GM21390 (cell line): ENCODE data around the gene XXYLT1.
"Not testable (repeated sequence)": the region's sequence is repeated elsewhere in the genome, so short reads cannot be mapped to it uniquely, and the experiment has no call there.

Source experiments
- ATAC-seq: cut with Tn5 transposase; IDR thresholded peaks from one replicate; pipeline ENCODE4 v1.9.1; 2021; ENCODE audit not compliant: unreplicated experiment

The XXYLT1 gene

DNA sequence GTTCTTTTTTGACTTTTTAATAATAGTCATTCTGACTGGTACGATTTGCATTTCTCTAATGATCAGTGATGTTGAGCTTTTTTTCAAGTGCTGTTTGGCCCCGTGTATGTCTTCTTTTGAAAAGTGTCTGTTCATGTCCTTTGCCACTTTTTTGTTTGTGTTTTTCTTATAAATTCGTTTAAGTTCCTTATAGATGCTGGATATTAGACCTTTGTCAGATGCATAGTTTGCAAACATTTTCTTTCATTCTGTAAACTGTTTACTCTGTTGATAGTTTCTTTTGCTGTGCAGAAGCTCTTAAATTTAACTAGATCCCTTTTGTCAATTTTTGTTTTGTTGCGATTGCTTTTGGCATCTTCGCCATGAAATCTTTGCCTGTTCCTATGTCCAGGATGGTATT, 220.7 kb downstream of the XXYLT1 start:
- ATAC-seq: not testable (repeated sequence)

DNA sequence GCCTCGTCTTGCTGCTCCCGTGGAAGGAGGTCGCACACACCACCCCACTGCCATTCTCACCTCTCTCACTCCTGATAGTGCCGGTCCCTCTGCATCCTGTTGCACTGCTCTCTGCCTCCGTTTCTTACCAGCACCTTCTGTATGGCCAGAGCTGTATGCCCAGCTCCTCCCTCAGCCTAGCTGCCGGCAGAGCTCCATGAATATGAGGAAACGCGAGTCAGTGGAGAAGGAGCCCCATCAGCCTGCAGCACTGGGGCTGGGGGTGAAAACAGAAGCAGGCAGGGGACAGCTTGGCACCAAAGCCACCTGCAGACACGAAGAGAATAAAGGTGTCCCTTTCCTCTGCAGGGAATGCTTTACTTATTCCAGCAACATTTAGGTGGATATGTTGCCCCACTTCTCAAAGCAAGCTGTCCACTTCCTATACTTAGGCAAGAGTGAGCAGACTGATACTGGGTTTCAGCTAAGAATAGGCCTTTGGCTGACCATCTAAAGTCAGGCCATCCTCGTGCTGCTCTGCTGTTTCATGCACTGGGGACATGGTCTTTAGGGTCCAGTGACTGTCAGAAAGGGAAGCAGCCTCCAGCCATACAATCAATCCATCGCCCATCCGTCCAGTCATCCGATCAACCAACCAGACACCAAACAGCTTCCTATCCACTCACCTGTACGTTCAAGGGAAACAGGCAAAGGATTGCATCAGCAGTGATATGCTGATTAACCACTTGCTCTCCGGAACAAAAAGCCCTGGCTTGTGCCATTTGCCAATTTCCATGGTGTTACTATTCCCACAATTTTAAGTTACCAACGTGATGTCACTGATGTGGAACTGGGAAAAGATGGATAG, 222.7 kb downstream of the XXYLT1 start:
- ATAC-seq: no peak

DNA sequence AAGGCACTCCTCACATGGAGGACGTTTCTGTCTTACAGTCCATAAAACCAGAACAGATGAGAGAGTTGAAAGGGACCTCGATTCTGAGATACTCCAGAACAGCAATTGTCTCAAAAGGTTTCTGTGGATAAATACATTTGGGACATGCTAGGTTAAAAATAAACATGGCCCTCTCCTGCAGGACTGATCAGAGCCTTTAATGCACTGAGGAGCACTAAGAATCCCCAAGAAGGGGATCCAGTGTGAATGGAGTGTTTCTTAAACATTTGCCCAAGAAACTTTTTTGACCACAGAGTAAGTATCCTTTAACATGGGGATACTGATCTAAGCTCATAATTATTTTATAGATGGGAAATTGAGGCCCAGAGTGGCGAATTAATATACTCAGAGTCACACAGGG, 223.4 kb downstream of the XXYLT1 start:
- ATAC-seq: no peak

DNA sequence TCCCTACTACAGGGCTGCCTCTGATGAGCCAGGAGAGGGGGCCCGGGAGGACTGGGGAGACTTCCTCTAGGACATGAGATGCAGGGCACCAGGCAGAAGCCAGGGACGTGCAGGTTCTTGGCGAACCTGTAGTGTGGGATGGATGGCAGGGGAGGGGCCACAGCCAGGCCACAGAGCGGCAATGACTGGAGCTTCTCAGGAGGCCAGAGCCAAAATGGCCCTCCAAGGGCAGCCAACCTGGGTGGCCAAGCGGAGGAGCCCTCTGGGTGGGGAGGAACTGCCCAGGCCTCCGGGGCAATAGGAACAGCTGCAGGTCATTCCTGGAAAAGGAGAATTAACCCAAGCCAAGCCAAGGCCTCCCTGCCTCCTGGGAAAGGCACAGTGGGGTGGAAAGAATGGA, 224.5 kb downstream of the XXYLT1 start:
- no peak for ATAC-seq

DNA sequence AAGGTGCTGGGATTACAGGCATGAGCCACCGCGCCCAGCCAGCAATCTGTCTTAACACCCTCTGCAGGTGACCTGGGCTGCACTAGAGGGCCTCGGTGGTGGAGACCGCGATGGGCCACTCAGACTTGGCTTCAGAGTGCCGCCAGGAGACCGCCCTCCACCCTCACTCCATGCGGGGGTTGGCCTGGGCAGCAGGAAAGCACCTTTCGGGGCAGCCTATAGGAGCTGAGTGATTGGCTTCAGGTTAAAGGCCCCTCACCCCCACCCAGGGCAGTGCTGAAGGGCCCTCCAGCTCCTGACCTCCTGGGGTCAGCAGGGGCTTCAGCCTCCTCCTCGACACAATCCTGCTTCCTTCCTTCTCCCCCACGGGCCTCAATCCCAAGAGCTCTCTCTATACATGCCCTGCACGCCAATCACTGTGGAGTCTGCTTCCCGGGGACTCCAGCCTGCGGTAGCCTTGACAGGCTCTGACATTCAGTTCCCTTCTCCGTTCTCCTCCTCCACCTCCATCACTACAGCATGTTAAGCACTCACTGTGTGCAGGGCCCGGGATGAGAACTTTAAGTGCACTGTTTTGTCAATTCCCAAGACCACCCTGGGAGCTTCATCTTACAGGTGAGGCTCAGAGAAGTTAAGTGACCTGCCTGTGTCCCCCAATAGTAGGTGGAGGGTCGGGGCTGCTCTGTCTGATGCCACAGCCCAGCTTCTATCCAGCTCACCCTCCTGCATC, 225.3 kb downstream of the XXYLT1 start:
- ATAC-seq: no peak

DNA sequence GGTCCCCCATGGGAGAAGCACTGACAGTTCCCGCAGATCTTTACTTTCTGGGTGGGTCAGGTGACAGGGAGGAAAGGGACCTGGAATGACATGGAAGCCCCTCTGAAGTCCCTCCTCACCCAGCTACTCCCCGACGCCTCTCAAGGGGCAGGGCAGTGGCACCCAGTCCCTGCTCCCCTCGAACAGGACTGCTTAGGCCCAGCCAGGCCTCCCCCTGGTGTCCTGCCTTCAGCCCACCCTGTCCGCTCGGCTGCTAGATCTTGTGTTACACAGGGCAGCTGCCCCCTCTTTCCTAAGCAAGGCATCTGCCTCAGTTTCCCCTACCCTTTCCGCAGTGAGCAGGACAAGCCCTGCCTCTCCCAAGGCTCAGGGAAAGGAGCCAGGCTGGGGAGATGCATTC, 226.5 kb downstream of the XXYLT1 start:
- ATAC-seq: no peak

DNA sequence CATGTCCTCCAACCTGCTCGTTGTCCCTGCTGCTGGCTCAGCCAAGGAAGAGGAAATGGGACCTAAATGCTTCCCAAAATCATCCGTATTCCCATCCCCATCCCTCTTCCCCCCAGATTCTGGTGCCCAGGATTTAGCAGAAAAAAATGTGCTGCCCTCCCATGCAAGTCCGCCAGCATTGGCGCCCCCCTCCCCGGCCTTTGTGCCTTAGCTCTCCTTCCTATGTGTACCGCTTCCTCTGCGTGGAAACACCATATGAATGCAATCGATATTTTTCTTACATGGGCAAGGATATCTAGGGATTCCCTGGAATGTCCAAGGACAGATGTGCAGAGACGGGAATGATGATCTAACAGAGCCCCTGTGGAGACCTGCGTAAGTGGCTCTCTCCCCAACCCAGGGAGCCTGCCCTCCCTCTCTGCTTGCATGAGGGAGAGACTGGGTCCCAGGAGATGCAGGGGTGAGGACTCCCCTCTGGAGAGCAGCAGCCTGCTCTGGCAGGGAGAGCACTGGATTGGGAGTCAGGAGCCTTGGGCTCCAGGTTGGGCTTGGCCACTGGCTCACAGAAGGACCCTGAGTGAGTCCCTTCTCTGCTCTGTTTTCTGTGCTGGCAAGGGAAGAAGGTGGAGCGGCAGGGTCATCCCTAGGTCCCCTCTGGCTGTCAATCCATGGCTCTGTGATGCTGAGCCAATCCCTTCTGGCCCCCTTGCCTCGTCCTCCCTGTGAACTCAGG, 227.2 kb downstream of the XXYLT1 start:
- no peak for ATAC-seq

DNA sequence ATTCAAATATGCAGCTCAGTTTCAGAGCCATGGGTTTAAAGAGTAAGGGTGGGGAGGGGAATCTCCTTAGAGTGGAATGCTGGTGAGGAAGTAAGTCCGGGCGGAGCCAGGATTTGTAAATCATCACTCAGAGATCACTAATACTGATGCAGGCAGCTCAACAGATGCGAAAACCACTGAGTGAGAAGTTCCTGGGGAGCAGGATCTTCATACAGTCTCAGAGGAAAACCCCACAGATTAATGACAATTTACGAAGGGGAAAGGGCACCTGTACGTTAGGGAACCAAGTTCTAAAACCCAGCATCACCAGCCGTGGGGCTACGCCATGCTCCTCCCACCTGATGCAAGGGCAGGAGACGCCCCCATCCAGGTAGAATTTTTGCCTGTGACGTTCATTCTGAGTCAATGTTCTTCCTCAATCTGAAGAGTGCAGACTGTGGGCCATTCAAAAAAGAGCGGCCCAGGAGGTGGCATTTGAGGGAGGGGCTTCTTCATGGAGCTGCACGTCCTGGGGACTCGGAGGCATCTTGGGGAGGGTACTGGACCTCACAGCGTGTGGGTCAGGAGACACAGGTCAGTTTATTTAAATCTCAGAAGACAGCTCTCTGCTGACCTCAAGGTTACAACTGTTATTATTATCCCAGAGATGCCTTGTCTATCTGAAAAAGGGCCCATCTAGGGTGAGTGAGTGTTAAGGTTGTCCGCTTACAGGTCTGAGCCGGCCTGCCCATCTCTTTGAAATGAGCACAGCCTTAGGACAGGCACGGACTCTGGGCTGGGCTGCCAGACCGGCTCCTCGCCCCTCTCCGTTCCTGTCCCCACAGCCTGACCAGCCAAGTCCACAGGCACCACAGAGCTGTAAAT, 228.0 kb downstream of the XXYLT1 start:
- no peak for ATAC-seq

DNA sequence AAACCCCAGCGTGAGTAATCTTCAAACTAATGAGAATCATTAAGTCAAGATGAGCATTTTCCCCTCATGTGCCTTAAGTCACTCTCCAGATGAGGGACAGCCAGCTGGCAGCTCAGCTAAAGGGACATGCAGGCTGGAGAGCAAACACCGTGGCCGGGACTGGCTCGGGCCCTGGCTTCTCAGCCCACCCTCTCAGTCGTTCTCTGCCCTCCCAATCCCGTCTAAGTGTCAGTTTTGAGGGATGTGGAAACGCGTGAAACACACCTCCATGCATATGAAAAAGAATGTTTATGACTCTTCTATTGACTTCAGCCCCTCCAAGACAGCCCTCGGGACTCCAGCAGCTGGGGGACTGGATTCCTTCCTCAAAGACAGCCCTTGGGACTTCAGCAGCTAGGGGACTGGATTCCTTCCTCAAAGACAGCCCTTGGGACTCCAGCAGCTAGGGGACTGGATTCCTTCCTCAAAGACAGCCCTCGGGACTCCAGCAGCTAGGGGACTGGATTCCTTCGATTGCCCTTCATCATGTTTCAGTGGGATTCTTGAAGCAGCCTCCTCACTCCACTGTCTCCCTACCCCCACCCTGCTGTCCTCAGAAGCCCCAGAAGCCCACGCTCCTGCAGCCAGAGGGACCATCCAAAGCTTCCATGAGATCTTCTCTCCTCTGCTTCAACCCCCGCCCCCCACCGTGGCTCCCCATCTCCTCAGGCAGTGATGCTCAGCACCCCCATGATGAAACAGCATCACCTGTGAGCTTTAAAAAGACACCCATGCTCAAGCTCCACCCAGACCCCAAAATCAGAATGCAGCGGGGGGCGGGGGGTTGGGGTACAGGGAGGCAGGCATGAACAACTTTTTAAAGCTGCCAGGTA, 228.9 kb downstream of the XXYLT1 start:
- no peak for ATAC-seq

DNA sequence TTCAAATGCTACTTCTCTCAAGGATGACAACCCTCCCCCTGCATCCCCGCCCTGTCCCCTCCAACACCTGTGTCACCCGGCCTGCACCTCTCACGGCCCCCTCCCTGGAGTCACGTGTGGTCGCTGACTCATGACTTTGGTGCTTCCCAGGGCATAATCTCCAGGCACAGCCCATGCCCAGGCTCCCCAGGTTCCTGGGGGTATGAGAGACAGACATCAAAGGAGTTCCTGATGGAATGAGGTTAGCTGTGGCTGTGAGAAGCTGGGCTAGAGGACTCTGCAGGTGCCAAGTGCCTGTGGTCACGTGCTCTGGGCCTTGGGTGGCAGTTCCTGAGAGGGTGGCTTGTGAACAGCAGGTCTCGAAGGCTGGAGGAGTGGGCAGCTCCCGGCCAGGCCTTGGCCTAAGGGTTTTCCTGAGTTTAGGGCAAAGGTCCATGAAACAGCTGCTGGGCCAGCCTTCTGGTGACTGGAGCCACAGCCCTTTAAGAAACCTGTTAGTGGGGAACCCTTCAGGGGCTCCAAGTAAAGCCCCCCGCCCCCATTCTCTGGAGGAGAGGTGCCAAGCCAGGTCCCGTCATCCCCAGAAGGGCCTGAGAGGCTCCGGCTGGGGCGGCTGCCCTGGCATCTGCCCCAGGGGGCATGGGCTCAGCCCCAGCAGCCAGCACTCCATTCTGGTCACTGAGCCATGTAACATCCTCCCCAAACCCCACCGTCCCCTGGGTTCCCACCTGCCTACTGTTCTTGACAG, 230.0 kb downstream of the XXYLT1 start:
- no peak for ATAC-seq

DNA sequence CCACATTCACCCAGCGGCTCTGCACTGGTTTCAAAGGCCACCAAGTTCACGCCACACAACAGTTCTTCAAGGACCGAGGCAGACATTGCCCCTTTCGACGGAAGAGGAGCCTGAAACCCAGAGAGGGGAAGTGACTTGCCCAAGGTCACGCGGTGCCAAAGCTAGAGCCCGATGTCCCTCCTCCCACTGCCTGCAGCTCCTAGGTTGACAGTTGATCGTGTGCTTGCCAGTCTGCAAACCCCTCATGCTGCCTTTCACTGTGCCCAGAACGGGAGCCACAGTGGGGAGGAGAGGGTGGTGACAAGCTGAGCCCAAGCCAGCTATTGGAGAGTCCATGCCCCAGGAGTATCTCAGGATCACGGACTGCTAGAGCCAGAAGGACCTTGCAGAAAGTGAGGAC, 230.9 kb downstream of the XXYLT1 start:
- no peak for ATAC-seq

DNA sequence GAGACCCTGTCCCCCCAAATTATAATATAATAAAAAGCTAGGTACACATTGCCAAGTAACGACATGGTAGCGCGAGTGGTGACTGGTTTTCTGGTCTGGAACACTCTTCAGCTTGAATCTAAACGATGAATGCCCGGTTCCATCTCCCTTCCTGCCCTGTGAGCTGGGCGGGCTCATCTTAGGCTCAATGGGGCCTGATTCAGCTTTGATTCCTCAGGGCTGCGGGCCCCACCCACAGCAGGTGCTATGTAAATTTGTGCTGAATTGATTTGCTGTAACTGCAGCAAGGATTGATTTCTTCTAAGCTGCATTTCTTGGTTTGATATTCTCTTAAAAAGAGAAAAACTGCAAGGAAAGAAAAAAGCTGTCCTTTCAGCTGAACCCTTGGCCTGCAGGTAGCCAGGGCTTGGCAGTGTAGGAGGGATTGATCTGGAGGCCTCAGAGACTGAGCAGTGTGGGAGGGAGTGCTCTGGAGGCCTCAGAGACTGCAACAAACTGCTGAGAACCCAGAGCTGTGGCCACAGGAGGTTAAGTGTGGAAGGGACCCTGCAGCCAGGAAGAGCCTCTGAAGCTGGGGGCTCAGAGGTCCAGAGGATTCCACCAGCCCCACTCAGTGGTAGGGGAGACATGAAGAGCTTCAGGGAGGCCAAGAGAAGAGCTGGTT, 231.6 kb downstream of the XXYLT1 start:
- no peak for ATAC-seq

DNA sequence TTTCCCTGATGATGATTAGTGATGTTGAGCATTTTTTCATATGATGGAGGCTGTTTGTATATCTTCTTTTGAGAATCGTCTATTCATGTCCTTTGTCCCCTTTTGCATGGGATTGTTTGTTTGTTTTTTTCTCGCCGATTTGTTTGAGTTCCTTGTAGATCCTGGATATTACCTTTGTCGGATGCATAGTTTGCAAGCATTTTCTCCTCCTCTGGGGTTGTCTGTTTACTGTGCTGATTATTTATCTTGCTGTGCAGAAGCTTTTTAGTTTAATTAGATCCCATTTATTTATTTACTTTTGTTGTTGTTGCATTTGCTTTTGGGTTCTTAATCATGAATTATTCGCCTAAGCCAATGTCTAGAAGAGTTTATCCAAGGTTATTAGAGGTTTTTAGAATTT, 232.8 kb downstream of the XXYLT1 start:
- ATAC-seq: no peak

DNA sequence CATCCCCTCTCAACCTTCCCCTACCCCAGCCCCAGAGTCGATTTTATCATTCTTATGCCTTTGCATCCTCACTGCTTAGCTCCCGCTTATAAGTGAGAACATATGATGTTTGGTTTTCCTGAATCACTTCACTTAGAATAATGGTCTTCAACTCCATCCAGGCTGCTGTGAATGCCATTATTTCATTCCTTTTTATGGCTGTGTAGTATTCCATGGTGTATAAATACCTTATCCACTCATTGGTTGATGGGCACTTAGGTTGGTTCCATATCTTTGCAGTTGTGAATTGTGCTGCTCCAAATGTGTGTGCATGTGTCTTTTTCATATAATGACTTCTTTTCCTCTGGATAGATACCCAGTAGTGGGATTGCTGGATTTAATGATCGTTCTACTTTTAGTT, 233.4 kb downstream of the XXYLT1 start:
- ATAC-seq: not testable (repeated sequence)

DNA sequence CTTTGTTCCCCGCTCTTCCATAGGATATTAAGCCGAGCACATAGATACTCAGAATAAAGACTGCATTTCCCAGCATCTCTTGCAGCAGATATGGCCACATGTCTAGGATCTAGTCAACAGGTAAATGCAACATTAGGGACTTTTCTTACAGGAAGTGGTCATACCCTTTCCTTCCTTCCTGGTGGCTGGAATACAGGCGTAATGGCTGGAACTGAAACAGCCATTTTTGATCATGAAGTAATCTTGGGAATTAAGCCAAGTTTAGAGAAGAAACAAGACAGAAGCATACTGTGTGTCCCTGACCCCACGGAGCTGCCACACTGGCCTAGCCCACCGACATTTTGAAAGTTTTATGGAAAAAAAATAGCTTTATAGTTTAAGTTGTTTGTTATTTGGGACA, 234.0 kb downstream of the XXYLT1 start:
- no peak for ATAC-seq

DNA sequence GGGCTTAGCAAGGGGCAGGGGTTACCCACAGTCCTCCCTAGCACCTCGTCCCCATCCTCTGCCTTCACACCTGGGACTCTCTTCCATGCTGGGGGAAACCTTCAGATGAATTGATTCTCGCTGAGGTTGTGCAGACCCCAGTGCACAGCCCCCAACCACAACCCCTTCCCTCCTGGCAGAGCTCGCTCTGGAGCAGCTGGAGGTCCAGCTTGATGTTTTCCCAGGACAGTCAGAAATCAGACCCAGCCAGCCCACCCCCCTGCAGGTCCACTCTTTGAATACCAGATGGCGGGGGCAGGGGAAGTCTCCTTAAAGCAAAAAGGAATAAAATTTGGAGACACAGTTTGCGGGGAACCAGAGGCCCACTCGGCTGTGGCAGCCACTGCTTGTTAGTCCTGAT, 234.4 kb downstream of the XXYLT1 start:
- ATAC-seq: no peak

DNA sequence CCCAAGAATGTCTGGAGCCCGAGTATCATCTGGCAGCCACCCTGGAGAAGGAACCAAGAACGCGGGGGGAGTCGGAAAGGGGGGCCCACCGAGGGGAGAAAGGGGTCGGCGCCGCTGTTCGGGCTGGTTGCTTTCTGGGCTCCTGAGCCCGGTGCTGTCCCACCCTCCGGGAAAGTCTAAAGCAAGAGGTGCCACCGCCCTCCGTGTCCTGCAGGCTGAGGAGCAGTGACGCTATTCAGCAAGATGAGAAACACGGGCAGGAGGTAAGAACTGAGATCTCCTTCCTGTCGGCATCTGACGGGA, 234.8 kb downstream of the XXYLT1 start:
- ATAC-seq: no peak

DNA sequence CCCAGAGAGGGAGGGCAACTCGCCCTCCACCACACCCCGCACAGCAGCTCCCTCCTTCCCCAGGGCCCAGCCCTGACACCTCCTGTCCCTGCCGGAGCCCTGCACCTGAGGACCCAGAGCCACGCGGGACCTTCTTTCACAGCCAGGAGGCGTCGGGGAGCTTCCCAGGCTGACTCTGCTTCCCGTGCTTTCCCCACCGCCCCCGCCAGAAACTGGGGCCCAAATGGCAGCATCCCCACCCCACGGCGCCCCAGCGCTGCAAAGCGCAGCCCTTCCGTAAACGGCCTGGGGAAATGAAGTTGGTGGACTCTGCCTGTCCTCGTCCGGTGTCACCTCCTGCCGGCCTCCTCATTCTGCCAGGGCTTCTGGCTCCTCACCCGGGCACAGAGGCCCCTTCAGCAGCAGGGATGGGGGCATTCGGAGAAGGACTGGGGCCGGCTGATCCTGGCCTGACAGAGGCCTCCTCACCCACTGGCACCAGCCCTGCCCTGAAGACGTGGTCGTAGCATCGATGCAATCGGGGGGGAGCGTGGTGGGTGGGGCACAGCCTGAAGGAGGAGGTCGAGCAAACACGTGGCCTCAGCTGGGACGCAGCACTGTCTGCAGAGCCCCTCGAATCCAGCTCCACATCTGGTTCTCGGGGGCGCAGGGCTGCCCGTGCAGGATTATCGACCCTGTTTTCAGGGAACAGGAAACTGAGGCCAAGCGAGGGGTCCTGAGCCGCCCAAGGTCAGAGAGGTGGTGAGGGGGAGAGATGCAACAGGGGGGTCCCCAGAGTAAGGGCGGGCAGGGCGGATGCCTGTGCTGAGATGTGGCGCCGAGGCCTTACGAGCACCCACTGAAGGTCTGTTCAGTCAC, 235.4 kb downstream of the XXYLT1 start:
- no peak for ATAC-seq
